OCI-LY7 (cell line): Measurements from ENCODE around the gene CBX2.

Source experiments
- CTCF ChIP-seq: fragments of 200-600 bp; sonication (generic); conservative IDR thresholded peaks from 2 replicates; pipeline ENCODE4 v1.5.1; 2014; ENCODE audit warnings: mild to moderate bottlenecking, antibody characterized with exemption, low read length, moderate library complexity, mixed read lengths
- EZH2phosphoT487 ChIP-seq: fragments of 200-600 bp; sonication (generic); IDR thresholded peaks from 2 replicates; pipeline ENCODE4 v1.6.1; 2018; ENCODE audit warnings: low read depth, borderline replicate concordance, mild to moderate bottlenecking, mixed run types, antibody characterized with exemption, low read length, moderate library complexity, mixed read lengths

GRCh38 chr17:79785900-79786810 lies 8.2 kb downstream of the CBX2 start:
- TF ChIP-seq EZH2phosphoT487 (no peak), CTCF (no peak)
